Measurements from ENCODE around the gene BTRC.

BTRC gene

DNA sequence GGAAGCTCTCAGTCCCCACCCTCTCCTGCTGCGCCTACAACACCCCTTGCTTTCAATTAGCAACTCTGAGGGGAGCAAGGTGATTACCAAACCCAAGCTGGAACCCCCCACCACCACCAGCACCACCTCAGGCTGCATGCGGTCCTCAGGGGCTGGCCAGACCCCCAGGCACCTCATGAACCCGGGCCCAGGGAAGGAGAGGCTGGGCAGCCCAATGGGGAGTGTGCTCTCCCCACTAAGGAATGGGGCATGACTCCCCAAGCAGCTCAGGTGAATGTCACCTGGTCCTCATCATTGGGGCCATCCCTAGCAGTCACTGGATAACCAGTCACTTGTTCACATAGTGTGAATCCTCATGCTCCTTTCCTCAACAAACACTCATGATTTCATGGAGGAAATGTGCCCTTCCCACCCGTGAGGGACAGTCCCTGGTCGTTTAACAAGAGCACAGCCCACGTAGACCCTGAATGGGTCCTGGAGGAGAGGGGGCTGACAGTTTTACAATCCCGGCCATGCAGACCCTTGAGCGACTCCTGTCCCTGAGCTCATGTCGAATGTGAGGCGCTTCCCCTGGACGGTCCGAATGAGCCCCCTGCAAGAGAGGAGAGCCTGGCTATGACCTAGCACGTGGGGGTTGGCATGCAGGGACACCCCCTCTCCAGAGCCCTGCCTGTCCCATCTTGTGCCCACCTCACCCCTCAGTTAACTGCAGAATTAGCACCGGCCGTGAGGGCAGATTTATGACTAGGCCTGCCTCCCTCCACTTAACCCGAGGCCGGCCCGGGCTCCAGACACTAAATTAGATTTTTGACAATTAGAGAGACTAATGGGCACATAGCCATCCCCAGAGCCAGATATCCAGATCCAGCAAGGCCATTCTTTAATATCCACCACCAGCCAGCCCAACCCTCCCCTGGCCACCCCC, 205.0 kb downstream of the BTRC start:
- no peak overlapping the region for H3K27ac ChIP-seq (replicated peaks)
- peaks cover 3% of the 10 kb centered on the region for H3K27me3 ChIP-seq (ENCODE audit: insufficient read depth, poor library complexity, severe bottlenecking)
- H3K4me3 ChIP-seq (replicated peaks; ENCODE audit: insufficient read depth, low read length): no peak overlapping the region
- TF ChIP-seq, protein P1, sequence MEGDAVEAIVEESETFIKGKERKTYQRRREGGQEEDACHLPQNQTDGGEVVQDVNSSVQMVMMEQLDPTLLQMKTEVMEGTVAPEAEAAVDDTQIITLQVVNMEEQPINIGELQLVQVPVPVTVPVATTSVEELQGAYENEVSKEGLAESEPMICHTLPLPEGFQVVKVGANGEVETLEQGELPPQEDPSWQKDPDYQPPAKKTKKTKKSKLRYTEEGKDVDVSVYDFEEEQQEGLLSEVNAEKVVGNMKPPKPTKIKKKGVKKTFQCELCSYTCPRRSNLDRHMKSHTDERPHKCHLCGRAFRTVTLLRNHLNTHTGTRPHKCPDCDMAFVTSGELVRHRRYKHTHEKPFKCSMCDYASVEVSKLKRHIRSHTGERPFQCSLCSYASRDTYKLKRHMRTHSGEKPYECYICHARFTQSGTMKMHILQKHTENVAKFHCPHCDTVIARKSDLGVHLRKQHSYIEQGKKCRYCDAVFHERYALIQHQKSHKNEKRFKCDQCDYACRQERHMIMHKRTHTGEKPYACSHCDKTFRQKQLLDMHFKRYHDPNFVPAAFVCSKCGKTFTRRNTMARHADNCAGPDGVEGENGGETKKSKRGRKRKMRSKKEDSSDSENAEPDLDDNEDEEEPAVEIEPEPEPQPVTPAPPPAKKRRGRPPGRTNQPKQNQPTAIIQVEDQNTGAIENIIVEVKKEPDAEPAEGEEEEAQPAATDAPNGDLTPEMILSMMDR (IDR thresholded peaks at IDR 0.05; ENCODE audit: insufficient read depth, low read length): no peak
- TF ChIP-seq, protein P2, sequence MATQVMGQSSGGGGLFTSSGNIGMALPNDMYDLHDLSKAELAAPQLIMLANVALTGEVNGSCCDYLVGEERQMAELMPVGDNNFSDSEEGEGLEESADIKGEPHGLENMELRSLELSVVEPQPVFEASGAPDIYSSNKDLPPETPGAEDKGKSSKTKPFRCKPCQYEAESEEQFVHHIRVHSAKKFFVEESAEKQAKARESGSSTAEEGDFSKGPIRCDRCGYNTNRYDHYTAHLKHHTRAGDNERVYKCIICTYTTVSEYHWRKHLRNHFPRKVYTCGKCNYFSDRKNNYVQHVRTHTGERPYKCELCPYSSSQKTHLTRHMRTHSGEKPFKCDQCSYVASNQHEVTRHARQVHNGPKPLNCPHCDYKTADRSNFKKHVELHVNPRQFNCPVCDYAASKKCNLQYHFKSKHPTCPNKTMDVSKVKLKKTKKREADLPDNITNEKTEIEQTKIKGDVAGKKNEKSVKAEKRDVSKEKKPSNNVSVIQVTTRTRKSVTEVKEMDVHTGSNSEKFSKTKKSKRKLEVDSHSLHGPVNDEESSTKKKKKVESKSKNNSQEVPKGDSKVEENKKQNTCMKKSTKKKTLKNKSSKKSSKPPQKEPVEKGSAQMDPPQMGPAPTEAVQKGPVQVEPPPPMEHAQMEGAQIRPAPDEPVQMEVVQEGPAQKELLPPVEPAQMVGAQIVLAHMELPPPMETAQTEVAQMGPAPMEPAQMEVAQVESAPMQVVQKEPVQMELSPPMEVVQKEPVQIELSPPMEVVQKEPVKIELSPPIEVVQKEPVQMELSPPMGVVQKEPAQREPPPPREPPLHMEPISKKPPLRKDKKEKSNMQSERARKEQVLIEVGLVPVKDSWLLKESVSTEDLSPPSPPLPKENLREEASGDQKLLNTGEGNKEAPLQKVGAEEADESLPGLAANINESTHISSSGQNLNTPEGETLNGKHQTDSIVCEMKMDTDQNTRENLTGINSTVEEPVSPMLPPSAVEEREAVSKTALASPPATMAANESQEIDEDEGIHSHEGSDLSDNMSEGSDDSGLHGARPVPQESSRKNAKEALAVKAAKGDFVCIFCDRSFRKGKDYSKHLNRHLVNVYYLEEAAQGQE (IDR thresholded peaks at IDR 0.05; ENCODE audit: insufficient replicate concordance, low read depth): no peak
- TF ChIP-seq SPI1 (IDR thresholded peaks at IDR 0.05; ENCODE audit: borderline replicate concordance, low read depth) (no peak), GABPA (IDR thresholded peaks at IDR 0.05; ENCODE audit: low read depth) (no peak), POLR2AphosphoS5 (IDR thresholded peaks at IDR 0.05; ENCODE audit: low read depth) (no peak)
- no peak for DNase-seq (ENCODE audit: low read depth in 1 of 2, low spot score in 1 of 2)

DNA sequence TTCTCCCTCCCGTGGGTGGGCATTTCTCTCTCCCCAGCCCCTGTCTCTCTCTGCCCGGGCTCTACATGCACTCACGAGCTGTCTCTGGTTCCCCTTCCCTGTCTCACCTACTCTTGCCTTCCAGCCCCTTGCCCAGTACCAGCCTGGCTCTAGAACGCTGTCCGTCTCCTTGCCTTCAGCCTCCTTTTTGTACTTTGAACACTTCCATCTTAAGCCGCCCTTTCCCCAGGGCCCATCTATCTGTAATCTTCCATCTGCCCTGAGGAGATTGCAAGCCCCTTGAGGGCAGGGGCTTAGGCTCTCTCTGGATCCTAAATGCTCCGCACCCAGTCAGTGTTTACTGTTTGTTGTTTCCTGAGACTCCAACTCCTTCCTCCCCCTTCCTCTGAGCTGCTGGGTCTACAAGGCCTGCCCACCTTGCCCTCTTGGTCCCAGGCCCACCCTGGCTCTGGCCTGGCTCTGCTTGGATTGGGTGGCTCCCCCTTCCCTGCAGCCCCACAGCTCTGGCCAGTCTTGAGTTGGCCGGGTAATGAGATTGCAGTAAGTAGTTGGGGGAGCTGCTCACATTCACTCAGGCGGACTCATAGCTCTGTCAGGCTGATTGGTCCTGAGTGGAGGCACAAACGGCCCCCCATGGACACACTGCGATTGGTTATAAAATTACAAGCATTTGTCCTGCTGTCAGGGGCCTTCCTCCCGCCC, 205.8 kb downstream of the BTRC start:
- TF ChIP-seq, protein P1 (IDR thresholded peaks at IDR 0.05; ENCODE audit: insufficient read depth, low read length): no peak
- TF ChIP-seq, protein P2 (IDR thresholded peaks at IDR 0.05; ENCODE audit: insufficient replicate concordance, low read depth): no peak
- TF ChIP-seq SPI1 (IDR thresholded peaks at IDR 0.05; ENCODE audit: borderline replicate concordance, low read depth) (no peak), POLR2AphosphoS5 (IDR thresholded peaks at IDR 0.05; ENCODE audit: low read depth) (no peak), GABPA (IDR thresholded peaks at IDR 0.05; ENCODE audit: low read depth) (no peak)
- no peak for DNase-seq (ENCODE audit: low read depth in 1 of 2, low spot score in 1 of 2)
- Histone ChIP-seq H3K4me3 (replicated peaks; ENCODE audit: insufficient read depth, low read length) (no peak overlapping the region), H3K27me3 (ENCODE audit: insufficient read depth, poor library complexity, severe bottlenecking) (peaks cover 3% of the 10 kb centered on the region), H3K27ac (replicated peaks) (no peak overlapping the region)

DNA sequence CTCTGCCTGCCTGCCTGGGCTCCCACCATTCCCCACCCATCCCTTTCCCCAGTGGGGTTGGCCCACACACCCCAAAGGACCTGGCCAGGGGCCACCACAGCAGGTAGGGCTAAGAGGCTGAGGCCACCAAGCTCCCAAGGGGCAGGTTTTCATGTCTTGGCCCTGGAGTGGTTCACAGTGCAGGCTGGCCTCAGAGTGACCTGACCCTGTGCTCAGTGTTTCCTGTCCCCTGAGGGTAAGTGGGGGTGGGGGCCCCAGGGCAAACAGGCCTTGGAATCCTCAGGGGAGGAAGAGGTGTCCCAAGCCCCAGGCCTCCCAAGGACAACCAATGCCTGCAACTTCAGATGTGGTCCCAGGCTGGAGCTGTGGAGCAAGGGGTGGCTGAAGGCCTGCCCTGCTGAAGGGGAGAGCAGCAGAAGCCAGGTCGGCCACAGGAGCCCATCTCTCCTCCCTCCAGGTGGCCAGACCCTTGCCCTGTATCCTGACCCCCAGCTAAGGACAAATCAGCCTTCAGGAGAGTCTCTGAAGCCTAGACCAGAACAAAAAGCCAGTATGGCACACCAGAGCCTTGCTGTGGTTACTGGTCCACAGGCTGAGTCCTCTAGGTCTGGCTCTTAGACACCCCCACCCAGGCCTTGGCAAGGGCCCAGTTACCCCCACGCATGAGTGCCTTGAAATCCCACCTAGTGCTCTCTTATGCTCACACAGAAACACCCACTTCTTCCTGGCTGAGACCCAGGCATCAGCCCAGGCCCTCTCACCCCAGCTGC, 206.5 kb downstream of the BTRC start:
- H3K27ac ChIP-seq (replicated peaks): no peak overlapping the region
- no peak for DNase-seq (ENCODE audit: low read depth in 1 of 2, low spot score in 1 of 2)
- H3K27me3 ChIP-seq (ENCODE audit: insufficient read depth, poor library complexity, severe bottlenecking): peaks cover 3% of the 10 kb centered on the region
- no peak overlapping the region for H3K4me3 ChIP-seq (replicated peaks; ENCODE audit: insufficient read depth, low read length)
- TF ChIP-seq SPI1 (IDR thresholded peaks at IDR 0.05; ENCODE audit: borderline replicate concordance, low read depth) (no peak), POLR2AphosphoS5 (IDR thresholded peaks at IDR 0.05; ENCODE audit: low read depth) (no peak), GABPA (IDR thresholded peaks at IDR 0.05; ENCODE audit: low read depth) (no peak)
- TF ChIP-seq, protein P2 (IDR thresholded peaks at IDR 0.05; ENCODE audit: insufficient replicate concordance, low read depth): no peak
- TF ChIP-seq, protein P1 (IDR thresholded peaks at IDR 0.05; ENCODE audit: insufficient read depth, low read length): no peak

Measured in HL-60 (cell line).